Measurements from ENCODE around the gene C19orf44. TPM values are rescaled to one million over a fixed set of nuclear protein-coding genes. Genes with fewer than 3 reads are reported as not detected.

Gene C19orf44
- total RNA-seq, 2 experiments from 2014 or later = 6.8 to 7.6 TPM

DNA sequence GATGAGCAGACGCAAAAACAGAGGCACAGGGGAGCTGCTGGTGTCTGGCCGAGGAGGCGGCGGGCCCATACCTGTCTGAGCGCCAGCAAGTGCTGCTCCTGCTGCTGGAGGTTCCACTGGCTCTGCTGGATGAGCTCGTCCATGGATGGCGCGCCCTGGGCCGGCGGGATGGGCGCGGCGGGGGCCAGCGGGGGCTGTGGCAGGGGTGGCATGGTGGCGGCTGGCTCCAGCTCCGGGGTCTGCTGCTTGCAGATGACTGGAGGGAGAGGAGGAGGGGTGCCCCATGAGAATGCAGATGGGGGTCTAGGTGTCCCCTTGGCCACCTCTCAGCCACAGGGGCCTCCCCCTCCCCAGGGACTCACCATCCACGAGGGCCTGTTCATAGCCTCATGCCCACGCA, 39.2 kb downstream of the C19orf44 start:
- H3K9me2 ChIP-seq (ENCODE audit: insufficient read depth, low read length) = no peaks in the 10 kb centered on the region
- H2AFZ ChIP-seq (ENCODE audit: low read length) = no peak overlapping the region
- no peaks in the 10 kb centered on the region for H3K9me3 ChIP-seq (ENCODE audit: low read length)
- H3K4me3 ChIP-seq (ENCODE audit: low read depth, low read length, poor library complexity, severe bottlenecking) = no peak overlapping the region
- H3K4me1 ChIP-seq (ENCODE audit: insufficient read depth, low read length, poor library complexity, severe bottlenecking) = no peaks in the 10 kb centered on the region
- CTCF ChIA-PET (ENCODE audit: unreplicated experiment) = no interaction called here
- H3K79me2 ChIP-seq (ENCODE audit: insufficient read depth, low read depth, low read length) = peaks cover 45% of the 10 kb centered on the region
- H3K36me3 ChIP-seq (ENCODE audit: insufficient read depth, low read length) = peaks cover 99% of the 10 kb centered on the region
- TF ChIP-seq, protein P1, sequence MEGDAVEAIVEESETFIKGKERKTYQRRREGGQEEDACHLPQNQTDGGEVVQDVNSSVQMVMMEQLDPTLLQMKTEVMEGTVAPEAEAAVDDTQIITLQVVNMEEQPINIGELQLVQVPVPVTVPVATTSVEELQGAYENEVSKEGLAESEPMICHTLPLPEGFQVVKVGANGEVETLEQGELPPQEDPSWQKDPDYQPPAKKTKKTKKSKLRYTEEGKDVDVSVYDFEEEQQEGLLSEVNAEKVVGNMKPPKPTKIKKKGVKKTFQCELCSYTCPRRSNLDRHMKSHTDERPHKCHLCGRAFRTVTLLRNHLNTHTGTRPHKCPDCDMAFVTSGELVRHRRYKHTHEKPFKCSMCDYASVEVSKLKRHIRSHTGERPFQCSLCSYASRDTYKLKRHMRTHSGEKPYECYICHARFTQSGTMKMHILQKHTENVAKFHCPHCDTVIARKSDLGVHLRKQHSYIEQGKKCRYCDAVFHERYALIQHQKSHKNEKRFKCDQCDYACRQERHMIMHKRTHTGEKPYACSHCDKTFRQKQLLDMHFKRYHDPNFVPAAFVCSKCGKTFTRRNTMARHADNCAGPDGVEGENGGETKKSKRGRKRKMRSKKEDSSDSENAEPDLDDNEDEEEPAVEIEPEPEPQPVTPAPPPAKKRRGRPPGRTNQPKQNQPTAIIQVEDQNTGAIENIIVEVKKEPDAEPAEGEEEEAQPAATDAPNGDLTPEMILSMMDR (conservative IDR thresholded peaks at IDR 0.05; ENCODE audit: low read length) = no peak
- TF ChIP-seq EZH2phosphoT487 (IDR thresholded peaks at IDR 0.05; ENCODE audit: borderline replicate concordance, low read depth, low read length) = no peak
- POLR2A ChIA-PET = no interaction called here
- no peaks in the 10 kb centered on the region for H4K20me1 ChIP-seq (ENCODE audit: insufficient read depth, low read length)
- no peak overlapping the region for H3K27ac ChIP-seq (ENCODE audit: low read depth, low read length, poor library complexity, severe bottlenecking)
- no peak overlapping the region for H3K4me2 ChIP-seq (ENCODE audit: low read length)
- no peak for DNase-seq (ENCODE audit: low spot score)
- intact Hi-C loops (cut with micrococcal nuclease; ENCODE audit: unreplicated experiment) = no loop called here
- no TSS peak for BruUV-seq (replicated peaks)

DNA sequence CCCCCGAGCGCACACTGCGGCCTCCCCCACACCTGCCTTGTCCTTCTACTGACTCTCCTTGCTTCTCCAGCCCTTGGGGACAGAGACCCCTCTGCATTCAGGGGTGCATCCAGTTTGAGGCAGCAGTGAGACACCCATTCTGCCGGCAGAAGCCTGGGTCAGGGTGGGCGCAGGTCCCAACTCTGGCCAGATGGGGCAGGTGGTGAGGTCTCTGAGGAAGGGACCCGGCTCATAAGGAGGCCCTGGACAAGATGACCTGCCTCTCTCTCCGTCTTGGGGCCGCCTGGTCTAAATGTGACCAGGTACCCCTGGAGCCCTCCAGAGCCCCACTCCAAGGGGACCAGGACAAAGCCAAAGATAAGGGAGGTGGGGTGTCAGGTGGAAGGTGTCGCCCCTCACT, 39.9 kb downstream of the C19orf44 start:
- no peaks in the 10 kb centered on the region for H3K9me3 ChIP-seq (ENCODE audit: low read length)
- no peak for TF ChIP-seq EZH2phosphoT487 (IDR thresholded peaks at IDR 0.05; ENCODE audit: borderline replicate concordance, low read depth, low read length)
- TF ChIP-seq, protein P1 (conservative IDR thresholded peaks at IDR 0.05; ENCODE audit: low read length) = no peak
- no peak for DNase-seq (ENCODE audit: low spot score)
- H2AFZ ChIP-seq (ENCODE audit: low read length) = no peak overlapping the region
- intact Hi-C loops (cut with micrococcal nuclease; ENCODE audit: unreplicated experiment) = no loop called here
- peaks cover 6% of the 10 kb centered on the region for H3K4me1 ChIP-seq (ENCODE audit: insufficient read depth, low read length, poor library complexity, severe bottlenecking)
- H4K20me1 ChIP-seq (ENCODE audit: insufficient read depth, low read length) = peaks cover 4% of the 10 kb centered on the region; the same call in 1 of the 2 replicates
- peaks cover 53% of the 10 kb centered on the region for H3K79me2 ChIP-seq (ENCODE audit: insufficient read depth, low read depth, low read length)
- H3K36me3 ChIP-seq (ENCODE audit: insufficient read depth, low read length) = peaks cover 99% of the 10 kb centered on the region
- ChIA-PET POLR2A (no interaction called here), CTCF (ENCODE audit: unreplicated experiment) (no interaction called here)
- BruUV-seq (replicated peaks) = no TSS peak
- H3K9me2 ChIP-seq (ENCODE audit: insufficient read depth, low read length) = no peaks in the 10 kb centered on the region
- H3K4me2 ChIP-seq (ENCODE audit: low read length) = no peak overlapping the region
- H3K27ac ChIP-seq (ENCODE audit: low read depth, low read length, poor library complexity, severe bottlenecking) = no peak overlapping the region
- H3K4me3 ChIP-seq (ENCODE audit: low read depth, low read length, poor library complexity, severe bottlenecking) = no peak overlapping the region

DNA sequence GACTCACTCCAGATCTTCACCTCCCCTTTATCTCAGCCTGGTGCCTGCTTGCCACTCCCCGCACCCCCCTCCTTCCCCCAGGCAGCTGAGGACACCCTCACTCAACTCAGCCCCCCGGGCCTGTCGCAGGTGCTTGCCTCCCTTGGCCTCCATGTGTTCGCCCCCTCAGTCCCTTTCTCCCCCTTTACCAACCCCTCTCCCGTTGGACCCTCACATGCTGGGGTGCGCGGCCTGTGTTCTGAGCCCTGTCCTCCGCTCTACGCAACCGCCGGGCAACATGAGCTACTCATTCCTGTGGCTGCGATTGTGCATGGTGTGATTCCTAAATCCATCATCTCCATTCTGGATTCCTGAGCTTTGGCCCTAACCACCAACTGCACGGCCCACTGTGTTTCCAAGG, 40.9 kb downstream of the C19orf44 start:
- Histone ChIP-seq H3K4me3 (ENCODE audit: low read depth, low read length, poor library complexity, severe bottlenecking) (no peak overlapping the region), H4K20me1 (ENCODE audit: insufficient read depth, low read length) (peaks cover 12% of the 10 kb centered on the region; the same call in 1 of the 2 replicates), H3K9me2 (ENCODE audit: insufficient read depth, low read length) (no peaks in the 10 kb centered on the region), H3K36me3 (ENCODE audit: insufficient read depth, low read length) (peaks cover 95% of the 10 kb centered on the region), H2AFZ (ENCODE audit: low read length) (no peak overlapping the region), H3K27ac (ENCODE audit: low read depth, low read length, poor library complexity, severe bottlenecking) (no peak overlapping the region), H3K4me1 (ENCODE audit: insufficient read depth, low read length, poor library complexity, severe bottlenecking) (peaks cover 8% of the 10 kb centered on the region), H3K9me3 (ENCODE audit: low read length) (no peaks in the 10 kb centered on the region), H3K79me2 (ENCODE audit: insufficient read depth, low read depth, low read length) (peaks cover 63% of the 10 kb centered on the region), H3K4me2 (ENCODE audit: low read length) (no peak overlapping the region)
- no peak for DNase-seq (ENCODE audit: low spot score)
- ChIA-PET POLR2A (no interaction called here), CTCF (ENCODE audit: unreplicated experiment) (interaction anchor here (0.6 kb wide), 2 partner anchors 69 to 135 kb away, joined by 3 read pairs; no protein-coding TSS in a partner anchor)
- TF ChIP-seq, protein P1 (conservative IDR thresholded peaks at IDR 0.05; ENCODE audit: low read length) = no peak
- no peak for TF ChIP-seq EZH2phosphoT487 (IDR thresholded peaks at IDR 0.05; ENCODE audit: borderline replicate concordance, low read depth, low read length)
- intact Hi-C loops (cut with micrococcal nuclease; ENCODE audit: unreplicated experiment) = no loop called here
- no TSS peak for BruUV-seq (replicated peaks)
